ENCODE results near the gene ARHGAP18.

Gene ARHGAP18

GRCh38 chr6:129655334-129655733 is 54.6 kb downstream of the ARHGAP18 start:
- TF ChIP-seq, protein P1, sequence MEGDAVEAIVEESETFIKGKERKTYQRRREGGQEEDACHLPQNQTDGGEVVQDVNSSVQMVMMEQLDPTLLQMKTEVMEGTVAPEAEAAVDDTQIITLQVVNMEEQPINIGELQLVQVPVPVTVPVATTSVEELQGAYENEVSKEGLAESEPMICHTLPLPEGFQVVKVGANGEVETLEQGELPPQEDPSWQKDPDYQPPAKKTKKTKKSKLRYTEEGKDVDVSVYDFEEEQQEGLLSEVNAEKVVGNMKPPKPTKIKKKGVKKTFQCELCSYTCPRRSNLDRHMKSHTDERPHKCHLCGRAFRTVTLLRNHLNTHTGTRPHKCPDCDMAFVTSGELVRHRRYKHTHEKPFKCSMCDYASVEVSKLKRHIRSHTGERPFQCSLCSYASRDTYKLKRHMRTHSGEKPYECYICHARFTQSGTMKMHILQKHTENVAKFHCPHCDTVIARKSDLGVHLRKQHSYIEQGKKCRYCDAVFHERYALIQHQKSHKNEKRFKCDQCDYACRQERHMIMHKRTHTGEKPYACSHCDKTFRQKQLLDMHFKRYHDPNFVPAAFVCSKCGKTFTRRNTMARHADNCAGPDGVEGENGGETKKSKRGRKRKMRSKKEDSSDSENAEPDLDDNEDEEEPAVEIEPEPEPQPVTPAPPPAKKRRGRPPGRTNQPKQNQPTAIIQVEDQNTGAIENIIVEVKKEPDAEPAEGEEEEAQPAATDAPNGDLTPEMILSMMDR (IDR thresholded peaks at IDR 0.05; ENCODE audit: low read depth, low read length) = no peak
- H3K4me3 ChIP-seq (ENCODE audit: low read depth, low read length) = no peak overlapping the region

DNA sequence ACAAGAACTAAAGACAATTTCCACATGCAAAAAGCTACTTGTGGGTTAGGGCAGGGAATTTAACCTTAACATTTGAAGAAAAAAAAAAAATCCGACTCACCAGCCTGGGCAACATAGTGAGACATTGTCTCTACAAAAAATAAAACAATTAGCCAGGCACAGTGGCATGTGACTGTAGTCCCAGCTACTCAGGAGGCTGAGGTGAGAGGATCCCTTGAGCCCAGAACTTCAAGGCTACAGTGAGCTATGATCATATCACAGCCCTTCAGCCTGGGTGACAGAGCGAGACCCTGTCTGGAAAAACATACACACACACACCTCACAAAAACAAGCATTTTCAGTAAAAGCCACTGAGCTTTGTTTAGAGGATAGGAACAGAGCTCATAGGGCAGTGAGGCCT is 56.2 kb downstream of the ARHGAP18 start:
- no peak overlapping the region for H3K4me3 ChIP-seq (ENCODE audit: low read depth, low read length)
- TF ChIP-seq, protein P1 (IDR thresholded peaks at IDR 0.05; ENCODE audit: low read depth, low read length) = no peak

DNA sequence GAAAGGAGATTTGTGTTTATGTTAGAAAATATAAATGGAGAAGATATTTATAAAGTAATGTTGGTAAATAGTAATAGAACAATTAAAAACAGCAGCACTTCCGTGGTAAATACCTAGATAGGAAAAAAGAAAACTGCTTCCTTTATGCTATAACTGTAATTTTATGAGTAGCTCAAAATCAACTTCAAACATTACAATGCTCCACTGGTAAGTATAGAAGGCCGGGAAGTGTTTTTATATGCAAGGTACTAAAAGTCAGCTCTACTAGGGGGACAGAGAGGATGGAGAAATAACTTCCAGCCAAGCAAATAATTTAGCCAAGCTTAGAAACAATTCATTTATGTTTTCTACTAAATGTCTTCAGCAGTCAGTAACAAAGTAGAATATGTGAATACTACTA is 56.7 kb downstream of the ARHGAP18 start:
- TF ChIP-seq, protein P1 (IDR thresholded peaks at IDR 0.05; ENCODE audit: low read depth, low read length) = no peak
- no peak overlapping the region for H3K4me3 ChIP-seq (ENCODE audit: low read depth, low read length)

- TF ChIP-seq, protein P1 (IDR thresholded peaks at IDR 0.05; ENCODE audit: low read depth, low read length) = no peak
- H3K4me3 ChIP-seq (ENCODE audit: low read depth, low read length) = no peak overlapping the region
Observed at GRCh38 chr6:129651291-129651691, 58.7 kb downstream of the ARHGAP18 start.

- H3K4me3 ChIP-seq (ENCODE audit: low read depth, low read length) = no peak overlapping the region
- TF ChIP-seq, protein P1 (IDR thresholded peaks at IDR 0.05; ENCODE audit: low read depth, low read length) = no peak
Observed at GRCh38 chr6:129648819-129649491, 61.0 kb downstream of the ARHGAP18 start.

GRCh38 chr6:129647044-129647443 is 62.9 kb downstream of the ARHGAP18 start:
- TF ChIP-seq, protein P1 (IDR thresholded peaks at IDR 0.05; ENCODE audit: low read depth, low read length) = no peak
- H3K4me3 ChIP-seq (ENCODE audit: low read depth, low read length) = no peak overlapping the region

GRCh38 chr6:129646642-129647041 is 63.3 kb downstream of the ARHGAP18 start:
- H3K4me3 ChIP-seq (ENCODE audit: low read depth, low read length) = no peak overlapping the region
- TF ChIP-seq, protein P1 (IDR thresholded peaks at IDR 0.05; ENCODE audit: low read depth, low read length) = no peak
